Prostate gland (tissue), 2 donors: Measurements from ENCODE around the gene CTRB1. TPM values are rescaled to one million over a fixed set of nuclear protein-coding genes. Genes with fewer than 3 reads are reported as not detected.
A peak's percentile ranks its signal among the peaks of the same experiment; 100 is the strongest.

ENCODE experiments used
- DNase-seq: peaks from one replicate; pipeline ENCODE4 v3.0.0-alpha.2; 2019; ENCODE audit warnings: low spot score
- H3K27ac ChIP-seq, 2 donors: fragments of 200-600 bp; sonication (generic); 2 replicates each; pipeline ENCODE4 v1.5.1; 2017 to 2019
- H3K27me3 ChIP-seq: fragments of 200-600 bp; sonication (generic); replicated peaks from 2 replicates; pipeline ENCODE4 v1.5.1; 2019; ENCODE audit not compliant: insufficient read depth
- H3K36me3 ChIP-seq, 2 donors: fragments of 200-600 bp; sonication (generic); 1 replicate in 1 of 2; 2 replicates in 1 of 2; pipeline versions ENCODE4 v1.5.1 to v1.8.1; 2017 to 2019
- H3K4me1 ChIP-seq: fragments of 200-600 bp; sonication (generic); replicated peaks from 2 replicates; pipeline ENCODE4 v1.5.1; 2019
- H3K4me3 ChIP-seq, 2 donors: fragments of 200-600 bp; sonication (generic); 2 replicates each; pipeline ENCODE4 v1.5.1; 2017 to 2019
- H3K9me3 ChIP-seq: fragments of 200-600 bp; sonication (generic); 2 replicates; pipeline ENCODE4 v1.5.1; 2017
- CTCF ChIP-seq, 4 experiments: fragments of 200-600 bp in 2 of 4; fragments of 450-650 bp in 2 of 4; sonication (generic) in 2 of 4; IDR thresholded peaks; 1 replicate in 3 of 4; 2 replicates in 1 of 4; pipeline ENCODE4 v1.5.1; 2016 to 2019; ENCODE audit warnings: antibody characterized with exemption in 4 of 4, mild to moderate bottlenecking in 2 of 4, moderate library complexity in 2 of 4
- POLR2A ChIP-seq: fragments of 450-650 bp; IDR thresholded peaks from one replicate; pipeline ENCODE4 v1.6.1; 2016; ENCODE audit warnings: antibody characterized with exemption, mild to moderate bottlenecking
- POLR2AphosphoS5 ChIP-seq: sonication (generic); formaldehyde crosslinking; IDR thresholded peaks from one replicate; pipeline ENCODE4 v1.6.1; 2017; ENCODE audit warnings: antibody characterized with exemption
- WGBS: methylation state at CpG from one replicate; pipeline ENCODE4 v1.1.5; 2018; 5-methylcytosine and 5-hydroxymethylcytosine counted together
- intact Hi-C: fragments of 100-400 bp; cut with DNase I; formaldehyde crosslinking; loops from one replicate; pipeline ENCODE4 v1.14.2; 2022
- total RNA-seq, 2 donors: library from RNA; depleted of rRNA; stranded (reverse); fragments of >200 nt; gene quantifications; one replicate each; pipeline ENCODE4 v1.1.0, GENCODE V29; 2016

The CTRB1 gene
- total RNA-seq, 2 donors from 2014 or later, result 7.0 TPM; not detected in 1

GRCh38 chr16:75250809-75251279 lies 32.1 kb downstream of the CTRB1 start:
- WGBS, result under 1% methylated on average over 42 of the region's 59 CpGs

GRCh38 chr16:75251280-75252048 lies 32.7 kb downstream of the CTRB1 start, which contains the start of gene BCAR1:
Gene BCAR1, minus strand, starts transcription at chr16:75251624. Its CDS starts 142 bp downstream, at chr16:75251482.
- peak within 1 kb of the TSS; percentile 81 to 85 for H3K4me3 ChIP-seq
- H3K27me3 ChIP-seq, result no peaks in the 10 kb centered on the region
- DNase-seq, result peak; percentile 88
- H3K27ac ChIP-seq, result peak within 1 kb of the TSS; percentile 88 to 89
- 1% methylated on average over 28 of the region's 84 CpGs for WGBS
- no peaks in the 10 kb centered on the region for H3K9me3 ChIP-seq
- H3K36me3 ChIP-seq, result no peaks in the 10 kb centered on the region
- H3K4me1 ChIP-seq, result peaks cover 27% of the 10 kb centered on the region
- intact Hi-C loops, result loop anchor here (5.0 kb wide), 1 partner anchor 136 kb away; no protein-coding TSS in a partner anchor
- TF ChIP-seq CTCF (IDR thresholded peaks at IDR 0.05) (peak in 1 of 4 experiments; percentile 17), POLR2A (peak; percentile 42), POLR2AphosphoS5 (no peak)

More at GRCh38 chr16:75250809-75251279, 32.1 kb downstream of the CTRB1 start:
- TF ChIP-seq POLR2A (no peak), CTCF (IDR thresholded peaks at IDR 0.05) (no peak), POLR2AphosphoS5 (no peak)
- Histone ChIP-seq H3K9me3 (no peaks in the 10 kb centered on the region), H3K27me3 (no peaks in the 10 kb centered on the region), H3K4me1 (peaks cover 21% of the 10 kb centered on the region), H3K27ac (peak overlapping the region; percentile 88 to 89), H3K36me3 (no peaks in the 10 kb centered on the region), H3K4me3 (peak overlapping the region; percentile 81 to 85)
- intact Hi-C loops, result loop anchor here (5.0 kb wide), 1 partner anchor 136 kb away; no protein-coding TSS in a partner anchor
- no peak for DNase-seq

- Histone ChIP-seq H3K9me3 (no peaks in the 10 kb centered on the region), H3K4me3 (peak overlapping the region in 1 of 2 donors; percentile 81), H3K36me3 (no peaks in the 10 kb centered on the region), H3K27me3 (no peaks in the 10 kb centered on the region), H3K27ac (peak overlapping the region; percentile 88 to 89), H3K4me1 (peaks cover 34% of the 10 kb centered on the region)
- WGBS, result 69% methylated on average over 20 of the region's 24 CpGs
- TF ChIP-seq POLR2A (no peak), POLR2AphosphoS5 (no peak), CTCF (IDR thresholded peaks at IDR 0.05) (no peak)
- intact Hi-C loops, result loop anchor here (5.0 kb wide), 1 partner anchor 135 kb away; no protein-coding TSS in a partner anchor
- no peak for DNase-seq
Observed at GRCh38 chr16:75252049-75252864, 33.5 kb downstream of the CTRB1 start.

- Histone ChIP-seq H3K36me3 (no peaks in the 10 kb centered on the region), H3K27me3 (no peaks in the 10 kb centered on the region), H3K27ac (peak overlapping the region; percentile 88 to 89), H3K9me3 (no peaks in the 10 kb centered on the region), H3K4me1 (peaks cover 34% of the 10 kb centered on the region), H3K4me3 (no peak overlapping the region)
- TF ChIP-seq CTCF (IDR thresholded peaks at IDR 0.05) (no peak), POLR2A (no peak), POLR2AphosphoS5 (no peak)
- no peak for DNase-seq
- WGBS, result 46% methylated on average over 15 of the region's 15 CpGs
- intact Hi-C loops, result loop anchor here (5.0 kb wide), 1 partner anchor 134 kb away; no protein-coding TSS in a partner anchor
Observed at GRCh38 chr16:75252946-75253911, 34.4 kb downstream of the CTRB1 start.
